Measurements from ENCODE around the gene IDI2. TPM values are rescaled to one million over a fixed set of nuclear protein-coding genes. Genes with fewer than 3 reads are reported as not detected.
A peak's percentile ranks its signal among the peaks of the same experiment; 100 is the strongest.

IDI2 gene
- polyA plus RNA-seq, 3 donors: not detected

DNA sequence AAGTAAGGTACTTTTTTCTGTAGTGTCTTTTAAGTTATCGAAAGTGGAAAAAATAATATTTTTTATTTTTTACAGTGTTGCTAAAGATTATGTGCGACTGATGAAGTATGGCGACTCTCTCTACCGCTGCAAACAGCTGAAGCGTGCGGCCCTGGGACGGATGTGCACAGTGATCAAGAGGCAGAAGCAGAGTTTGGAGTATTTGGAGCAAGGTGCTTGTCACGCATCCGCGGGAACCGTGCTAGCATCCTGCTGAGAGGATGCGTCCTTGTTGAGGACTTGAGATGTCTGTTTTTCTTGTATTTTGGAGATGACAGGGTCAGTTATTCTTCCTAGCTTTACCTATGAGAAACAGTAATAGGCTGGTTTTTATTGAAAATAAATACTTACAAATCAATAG, 29.6 kb downstream of the IDI2 start:
- peaks cover 77 to 90% of the 10 kb centered on the region in 2 donors for H3K36me3 ChIP-seq (replicated peaks in 1 of 2; ENCODE audit: control insufficient read depth in 1 of 2, insufficient read depth in 2 of 2, low read length in 2 of 2)
- H3K27me3 ChIP-seq (ENCODE audit: control insufficient read depth in 2 of 2, insufficient read depth in 2 of 2, low read length in 2 of 2): no peaks in the 10 kb centered on the region
- H3K4me1 Mint-ChIP-seq: no peaks in the 10 kb centered on the region
- H3K9me3 Mint-ChIP-seq: peaks cover 0 to 9% (median 3%) of the 10 kb centered on the region in 7 donors
- H3K36me3 Mint-ChIP-seq: peaks cover 79 to 89% of the 10 kb centered on the region in 2 donors
- no peak for DNase-seq
- H3K4me2 ChIP-seq (replicated peaks; ENCODE audit: extremely low read depth, low read length, poor library complexity, severe bottlenecking): no peak overlapping the region
- H3K4me3 ChIP-seq (replicated peaks in 1 of 3; ENCODE audit: low read depth in 2 of 3, low read length in 3 of 3): no peak overlapping the region
- H2AFZ ChIP-seq (ENCODE audit: insufficient read depth, low read depth, low read length, poor library complexity, severe bottlenecking): no peak overlapping the region
- 97% methylated on average over 8 of the region's 12 CpGs for WGBS (ENCODE audit: insufficient coverage)
- TF ChIP-seq CTCF (IDR thresholded peaks at IDR 0.05): no peak
- H3K9ac ChIP-seq (ENCODE audit: insufficient read depth, low read length, poor library complexity, severe bottlenecking): no peak overlapping the region
- no peaks in the 10 kb centered on the region for H3K4me1 ChIP-seq (ENCODE audit: control insufficient read depth in 1 of 2, insufficient read depth in 2 of 2, low read length in 2 of 2)
- H3K79me2 ChIP-seq (ENCODE audit: insufficient read depth, low read length): peaks cover 27% of the 10 kb centered on the region
- peaks cover 15% of the 10 kb centered on the region for H4K20me1 ChIP-seq (ENCODE audit: insufficient read depth, low read length)
- intact Hi-C loops (cut with micrococcal nuclease): no loop called here
- H3K9me3 ChIP-seq (replicated peaks in 1 of 2; ENCODE audit: control insufficient read depth in 1 of 2, insufficient read depth in 1 of 2, low read length in 2 of 2): no peaks in the 10 kb centered on the region
- no peak overlapping the region for H3K27ac ChIP-seq (ENCODE audit: low read depth in 1 of 2, low read length in 2 of 2)
- peaks cover 0 to 1% (median under 1%) of the 10 kb centered on the region in 3 donors for H3K27me3 Mint-ChIP-seq (ENCODE audit: low read depth in 3 of 3)
- no peak overlapping the region for H3K4me3 Mint-ChIP-seq
- H3K27ac Mint-ChIP-seq: no peak overlapping the region

DNA sequence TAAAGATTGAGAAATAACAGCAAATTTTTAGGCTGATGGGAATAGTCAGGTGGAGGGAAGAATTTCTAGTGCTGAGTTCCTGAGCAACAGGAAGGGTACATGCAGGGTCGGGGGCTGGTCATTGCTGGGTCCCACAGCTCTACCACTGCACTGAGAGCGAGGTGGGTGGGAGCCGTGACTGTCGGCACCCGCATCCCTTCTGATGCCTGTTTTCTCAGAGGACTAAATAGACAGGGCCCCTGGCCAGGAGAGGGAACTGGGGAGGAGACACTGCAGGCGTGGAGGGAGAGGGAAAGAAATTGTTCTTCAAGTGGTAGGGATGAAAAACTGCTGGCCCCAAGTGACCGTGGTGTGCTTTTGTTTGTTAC, 30.1 kb downstream of the IDI2 start:
- Histone ChIP-seq H3K4me3 (replicated peaks in 1 of 3; ENCODE audit: low read depth in 2 of 3, low read length in 3 of 3) (no peak overlapping the region), H2AFZ (ENCODE audit: insufficient read depth, low read depth, low read length, poor library complexity, severe bottlenecking) (no peak overlapping the region), H3K9me3 (replicated peaks in 1 of 2; ENCODE audit: control insufficient read depth in 1 of 2, insufficient read depth in 1 of 2, low read length in 2 of 2) (no peaks in the 10 kb centered on the region), H3K4me1 (ENCODE audit: control insufficient read depth in 1 of 2, insufficient read depth in 2 of 2, low read length in 2 of 2) (no peaks in the 10 kb centered on the region), H3K27me3 (ENCODE audit: control insufficient read depth in 2 of 2, insufficient read depth in 2 of 2, low read length in 2 of 2) (no peaks in the 10 kb centered on the region), H3K4me2 (replicated peaks; ENCODE audit: extremely low read depth, low read length, poor library complexity, severe bottlenecking) (no peak overlapping the region), H3K9ac (ENCODE audit: insufficient read depth, low read length, poor library complexity, severe bottlenecking) (no peak overlapping the region), H3K36me3 (replicated peaks in 1 of 2; ENCODE audit: control insufficient read depth in 1 of 2, insufficient read depth in 2 of 2, low read length in 2 of 2) (peaks cover 73 to 90% of the 10 kb centered on the region in 2 donors), H4K20me1 (ENCODE audit: insufficient read depth, low read length) (peaks cover 20% of the 10 kb centered on the region), H3K27ac (ENCODE audit: low read depth in 1 of 2, low read length in 2 of 2) (no peak overlapping the region), H3K79me2 (ENCODE audit: insufficient read depth, low read length) (peaks cover 32% of the 10 kb centered on the region)
- Mint-ChIP-seq H3K27ac (peak overlapping the region in 3 of 7 donors; percentile 29 to 47 (median 37)), H3K4me3 (no peak overlapping the region), H3K36me3 (peaks cover 79 to 89% of the 10 kb centered on the region in 2 donors), H3K27me3 (ENCODE audit: low read depth in 3 of 3) (peaks cover 0 to 2% (median 1%) of the 10 kb centered on the region in 3 donors), H3K4me1 (no peaks in the 10 kb centered on the region), H3K9me3 (peaks cover 0 to 6% (median 2%) of the 10 kb centered on the region in 7 donors)
- intact Hi-C loops (cut with micrococcal nuclease): no loop called here
- DNase-seq: no peak
- TF ChIP-seq CTCF (IDR thresholded peaks at IDR 0.05): no peak
- 95% methylated on average over 7 of the region's 7 CpGs for WGBS (ENCODE audit: insufficient coverage)

Measured in CD14-positive monocyte (primary cell).